Ishikawa (cell line): ENCODE measurements around the gene TTLL10.

Experiments used
- CEBPB ChIP-seq: IDR thresholded peaks from 2 replicates; pipeline ENCODE4 v1.6.1; 2012
- REST ChIP-seq: IDR thresholded peaks from 2 replicates; pipeline ENCODE4 v1.6.1; 2012; ENCODE audit warnings: low read depth, mild to moderate bottlenecking
- TAF1 ChIP-seq: IDR thresholded peaks from 2 replicates; pipeline ENCODE4 v1.6.1; 2012; ENCODE audit warnings: low read depth, mild to moderate bottlenecking
- TCF12 ChIP-seq: IDR thresholded peaks from 2 replicates; pipeline ENCODE4 v1.6.1; 2012; ENCODE audit warnings: low read depth
- TEAD4 ChIP-seq: IDR thresholded peaks from 2 replicates; pipeline ENCODE4 v1.6.1; 2012
- YY1 ChIP-seq: IDR thresholded peaks from 2 replicates; pipeline ENCODE4 v1.6.1; 2012; ENCODE audit warnings: low read depth

- TF ChIP-seq TCF12 (no peak), YY1 (no peak), REST (no peak), TEAD4 (no peak), TAF1 (no peak), CEBPB (no peak)
These were observed 45.0 kb downstream of the TTLL10 start for GRCh38 chr1:1218524-1219200.
